ENCODE measurements around the gene PTGFRN. TPM values are rescaled to one million over a fixed set of nuclear protein-coding genes. Genes with fewer than 3 reads are reported as not detected.
"Not testable (repeated sequence)": the region's sequence is repeated elsewhere in the genome, so short reads cannot be mapped to it uniquely, and the experiment has no call there.

Gene PTGFRN
- polyA plus RNA-seq, 3 donors = 52.4 to 59.8 (median 59.2) TPM

- DNase-seq (ENCODE audit: low read depth in 3 of 3, low spot score in 2 of 3) = no peak
These were observed 5.0 kb downstream of the PTGFRN start for GRCh38 chr1:116914667-116915066.

- no peak for DNase-seq (ENCODE audit: low read depth in 3 of 3, low spot score in 2 of 3)
These were observed 5.5 kb downstream of the PTGFRN start for GRCh38 chr1:116915086-116915661.

- no peak for DNase-seq (ENCODE audit: low read depth in 3 of 3, low spot score in 2 of 3)
These were observed 6.3 kb downstream of the PTGFRN start for GRCh38 chr1:116916002-116916401.

GRCh38 chr1:116916533-116917445 is 7.1 kb downstream of the PTGFRN start:
- no peak for DNase-seq (ENCODE audit: low read depth in 3 of 3, low spot score in 2 of 3)

GRCh38 chr1:116918714-116919357 is 9.1 kb downstream of the PTGFRN start:
- DNase-seq (ENCODE audit: low read depth in 3 of 3, low spot score in 2 of 3) = no peak

- no peak for DNase-seq (ENCODE audit: low read depth in 3 of 3, low spot score in 2 of 3)
These were observed 10.1 kb downstream of the PTGFRN start for GRCh38 chr1:116919802-116920201.

- DNase-seq (ENCODE audit: low read depth in 3 of 3, low spot score in 2 of 3) = no peak
These were observed 10.5 kb downstream of the PTGFRN start for GRCh38 chr1:116920211-116920610.

- DNase-seq (ENCODE audit: low read depth in 3 of 3, low spot score in 2 of 3) = no peak
These were observed 11.7 kb downstream of the PTGFRN start for GRCh38 chr1:116921301-116921885.

GRCh38 chr1:116921937-116922336 is 12.2 kb downstream of the PTGFRN start:
- DNase-seq (ENCODE audit: low read depth in 3 of 3, low spot score in 2 of 3) = no peak

- no peak for DNase-seq (ENCODE audit: low read depth in 3 of 3, low spot score in 2 of 3)
These were observed 13.7 kb downstream of the PTGFRN start for GRCh38 chr1:116923421-116923820.

GRCh38 chr1:116927049-116927798 is 17.5 kb downstream of the PTGFRN start:
- no peak for DNase-seq (ENCODE audit: low read depth in 3 of 3, low spot score in 2 of 3)

- no peak for DNase-seq (ENCODE audit: low read depth in 3 of 3, low spot score in 2 of 3)
These were observed 20.4 kb downstream of the PTGFRN start for GRCh38 chr1:116929961-116930592.

GRCh38 chr1:116931016-116931918 is 21.6 kb downstream of the PTGFRN start:
- no peak for DNase-seq (ENCODE audit: low read depth in 3 of 3, low spot score in 2 of 3)

- no peak for DNase-seq (ENCODE audit: low read depth in 3 of 3, low spot score in 2 of 3)
These were observed 24.1 kb downstream of the PTGFRN start for GRCh38 chr1:116933606-116934515.

GRCh38 chr1:116934586-116935207 is 25.0 kb downstream of the PTGFRN start:
- DNase-seq (ENCODE audit: low read depth in 3 of 3, low spot score in 2 of 3) = no peak

GRCh38 chr1:116938216-116938615 is 28.5 kb downstream of the PTGFRN start:
- DNase-seq (ENCODE audit: low read depth in 3 of 3, low spot score in 2 of 3) = no peak

GRCh38 chr1:116939780-116940543 is 30.2 kb downstream of the PTGFRN start:
- DNase-seq (ENCODE audit: low read depth in 3 of 3, low spot score in 2 of 3) = not testable (repeated sequence)
